ENCODE results near the gene TRIOBP.
"Not testable (repeated sequence)": the region's sequence is repeated elsewhere in the genome, so short reads cannot be mapped to it uniquely, and the experiment has no call there.

TRIOBP gene

GRCh38 chr22:37790234-37790633 lies 93.4 kb downstream of the TRIOBP start:
- DNase-seq (ENCODE audit: low spot score) (no peak), ATAC-seq (ENCODE audit: low read depth) (no peak)
- no peaks in the 10 kb centered on the region for H3K36me3 ChIP-seq (ENCODE audit: low read depth)
- H3K27ac ChIP-seq (ENCODE audit: poor library complexity, severe bottlenecking), result no peak overlapping the region
- H3K27me3 ChIP-seq (ENCODE audit: insufficient read depth, poor library complexity, severe bottlenecking), result no peaks in the 10 kb centered on the region
- H3K4me1 ChIP-seq (ENCODE audit: insufficient read depth, poor library complexity, severe bottlenecking), result no peaks in the 10 kb centered on the region
- H3K4me3 ChIP-seq (ENCODE audit: severe bottlenecking), result no peak overlapping the region
- no peaks in the 10 kb centered on the region for H3K9me3 ChIP-seq (ENCODE audit: severe bottlenecking)
- no peak for TF ChIP-seq CTCF (IDR thresholded peaks at IDR 0.05; ENCODE audit: poor library complexity, severe bottlenecking)

GRCh38 chr22:37792494-37792893 lies 95.6 kb downstream of the TRIOBP start:
- no peak for TF ChIP-seq CTCF (IDR thresholded peaks at IDR 0.05; ENCODE audit: poor library complexity, severe bottlenecking)
- Histone ChIP-seq H3K27me3 (ENCODE audit: insufficient read depth, poor library complexity, severe bottlenecking) (no peaks in the 10 kb centered on the region), H3K4me1 (ENCODE audit: insufficient read depth, poor library complexity, severe bottlenecking) (no peaks in the 10 kb centered on the region), H3K4me3 (ENCODE audit: severe bottlenecking) (no peak overlapping the region), H3K9me3 (ENCODE audit: severe bottlenecking) (no peaks in the 10 kb centered on the region), H3K27ac (ENCODE audit: poor library complexity, severe bottlenecking) (no peak overlapping the region), H3K36me3 (ENCODE audit: low read depth) (no peaks in the 10 kb centered on the region)
- DNase-seq (ENCODE audit: low spot score) (no peak), ATAC-seq (ENCODE audit: low read depth) (no peak)

GRCh38 chr22:37794376-37794775 lies 97.5 kb downstream of the TRIOBP start:
- no peak overlapping the region for H3K4me3 ChIP-seq (ENCODE audit: severe bottlenecking)
- no peaks in the 10 kb centered on the region for H3K9me3 ChIP-seq (ENCODE audit: severe bottlenecking)
- TF ChIP-seq CTCF (IDR thresholded peaks at IDR 0.05; ENCODE audit: poor library complexity, severe bottlenecking), result no peak
- H3K4me1 ChIP-seq (ENCODE audit: insufficient read depth, poor library complexity, severe bottlenecking), result no peaks in the 10 kb centered on the region
- no peak for ATAC-seq (ENCODE audit: low read depth)
- no peak overlapping the region for H3K27ac ChIP-seq (ENCODE audit: poor library complexity, severe bottlenecking)
- DNase-seq (ENCODE audit: low spot score), result no peak
- no peaks in the 10 kb centered on the region for H3K36me3 ChIP-seq (ENCODE audit: low read depth)
- no peaks in the 10 kb centered on the region for H3K27me3 ChIP-seq (ENCODE audit: insufficient read depth, poor library complexity, severe bottlenecking)

GRCh38 chr22:37796079-37796478 lies 99.2 kb downstream of the TRIOBP start:
- Histone ChIP-seq H3K4me1 (ENCODE audit: insufficient read depth, poor library complexity, severe bottlenecking) (no peaks in the 10 kb centered on the region), H3K9me3 (ENCODE audit: severe bottlenecking) (no peaks in the 10 kb centered on the region), H3K27me3 (ENCODE audit: insufficient read depth, poor library complexity, severe bottlenecking) (no peaks in the 10 kb centered on the region), H3K27ac (ENCODE audit: poor library complexity, severe bottlenecking) (no peak overlapping the region), H3K4me3 (ENCODE audit: severe bottlenecking) (no peak overlapping the region), H3K36me3 (ENCODE audit: low read depth) (no peaks in the 10 kb centered on the region)
- ATAC-seq (ENCODE audit: low read depth) (no peak), DNase-seq (ENCODE audit: low spot score) (no peak)
- TF ChIP-seq CTCF (IDR thresholded peaks at IDR 0.05; ENCODE audit: poor library complexity, severe bottlenecking), result no peak

- H3K4me1 ChIP-seq (ENCODE audit: insufficient read depth, poor library complexity, severe bottlenecking); H3K4me3 ChIP-seq (ENCODE audit: severe bottlenecking); ATAC-seq (ENCODE audit: low read depth); H3K27me3 ChIP-seq (ENCODE audit: insufficient read depth, poor library complexity, severe bottlenecking); DNase-seq (ENCODE audit: low spot score); H3K9me3 ChIP-seq (ENCODE audit: severe bottlenecking); H3K36me3 ChIP-seq (ENCODE audit: low read depth); H3K27ac ChIP-seq (ENCODE audit: poor library complexity, severe bottlenecking): not testable (repeated sequence)
Measured at GRCh38 chr22:37797259-37797658, 100.4 kb downstream of the TRIOBP start.

Measured in RWPE2 (cell line).